Transverse colon (tissue), 4 donors: ENCODE data around the gene FAM9C.

ENCODE experiments used
- CTCF ChIP-seq, 5 experiments: fragments of 200-600 bp in 3 of 5; fragments of 450-650 bp in 2 of 5; sonication (generic) in 3 of 5; IDR thresholded peaks; 1 replicate in 2 of 5; 2 replicates in 3 of 5; pipeline ENCODE4 v1.5.1; 2016 to 2017; ENCODE audit warnings: antibody characterized with exemption in 5 of 5, inconsistent platforms in 3 of 5, mild to moderate bottlenecking in 2 of 5, moderate library complexity in 1 of 5
- POLR2AphosphoS5 ChIP-seq, 3 donors: sonication (generic); formaldehyde crosslinking; IDR thresholded peaks; one replicate each; pipeline ENCODE4 v1.6.1; 2016; ENCODE audit warnings: antibody characterized with exemption in 3 of 3

- TF ChIP-seq POLR2AphosphoS5 (IDR thresholded peaks at IDR 0.05) (no peak), CTCF (IDR thresholded peaks at IDR 0.05) (no peak)
Observed at GRCh38 chrX:13008189-13008533, 36.3 kb downstream of the FAM9C start.
